K562 (cell line): ENCODE results near the gene EDEM1. TPM values are rescaled to one million over a fixed set of nuclear protein-coding genes. Genes with fewer than 3 reads are reported as not detected.

Source experiments
- ATAC-seq: fragments of 200-7000 bp; cut with Tn5 transposase; 3 replicates; pipeline ENCODE4 v1.9.1; 2020; ENCODE audit warnings: moderate library complexity
- BruUV-seq: library from RNA; stranded (reverse); fragments of 400-500 nt; replicated peaks from 2 replicates; lab custom pipeline; 2021; lab: Mats Ljungman, UMichigan
- CTCF ChIA-PET: fragments of 300-600 bp; formaldehyde crosslinking; extraction: SDS; loops from one replicate; lab custom pipeline; 2021; ENCODE audit warnings: low intra/inter-chr PET ratio; lab: Yijun Ruan, JAX
- POLR2A ChIA-PET: fragments of 300-600, 350-650 bp; sonication (Branson Sonifier 250); formaldehyde crosslinking; extraction: SDS; loops from one replicate; lab custom pipeline; 2021; ENCODE audit warnings: antibody characterized with exemption, inconsistent platforms; lab: Yijun Ruan, JAX
- DNase-seq, 4 experiments: peaks; one replicate each; pipeline versions ENCODE4 v3.0.0 to v3.0.0-alpha.2; 2011 to 2018; ENCODE audit warnings: low spot score in 3 of 4, mixed read lengths in 3 of 4; ENCODE audit errors: extremely low read depth in 1 of 4
- FAIRE-seq: peaks from 2 replicates; lab custom pipeline; 2011; peaks lifted over from hg19 to GRCh38; lab: Jason Lieb, UNC
- H2AFZ ChIP-seq: 2 replicates; pipeline ENCODE4 v1.6.0; 2011; ENCODE audit warnings: low read depth, low read length, control low read depth, inconsistent platforms
- H3K27ac ChIP-seq: fragments of 200-600 bp; 3 replicates; pipeline ENCODE4 v1.8.0; 2011; ENCODE audit warnings: low read depth, mild to moderate bottlenecking, control low read depth, inconsistent platforms, low read length, moderate library complexity, mixed read lengths; ENCODE audit errors: extremely low read depth
- H3K27me3 ChIP-seq, 2 experiments: fragments of 300-600 bp in 1 of 2; 2 replicates in 1 of 2; 3 replicates in 1 of 2; pipeline versions ENCODE4 v1.6.0 to v1.8.0; 2011; ENCODE audit warnings: inconsistent platforms in 2 of 2, low read length in 2 of 2, mild to moderate bottlenecking in 1 of 2, mixed read lengths in 1 of 2, moderate library complexity in 1 of 2; ENCODE audit not compliant: control insufficient read depth in 2 of 2, insufficient read depth in 2 of 2
- H3K36me3 ChIP-seq: fragments of 300-600 bp; 3 replicates; pipeline ENCODE4 v1.8.0; 2011; ENCODE audit warnings: mild to moderate bottlenecking, low read length, inconsistent platforms; ENCODE audit not compliant: control insufficient read depth, insufficient read depth
- H3K4me1 ChIP-seq, 2 experiments: fragments of 200-600 bp in 1 of 2; replicated peaks in 1 of 2; 2 replicates in 1 of 2; 3 replicates in 1 of 2; pipeline versions ENCODE4 v1.5.1 to v1.8.0; 2011; ENCODE audit warnings: inconsistent platforms in 2 of 2, low read length in 2 of 2, mild to moderate bottlenecking in 1 of 2, mixed read lengths in 1 of 2, moderate library complexity in 1 of 2; ENCODE audit not compliant: control insufficient read depth in 2 of 2, insufficient read depth in 2 of 2
- H3K4me2 ChIP-seq: 2 replicates; pipeline ENCODE4 v1.6.1; 2011; ENCODE audit warnings: low read length, control low read depth, inconsistent platforms, mixed read lengths; ENCODE audit not compliant: insufficient read depth
- H3K4me3 ChIP-seq: fragments of 200-600 bp; sonication (generic), shearing (Covaris generic); 2 replicates; pipeline ENCODE4 v1.5.1; 2016; ENCODE audit warnings: control low read depth, inconsistent platforms
- H3K79me2 ChIP-seq: fragments of 200-600 bp; 3 replicates; pipeline ENCODE4 v1.8.0; 2011; ENCODE audit warnings: low read length, inconsistent platforms; ENCODE audit not compliant: control insufficient read depth, insufficient read depth
- H3K9ac ChIP-seq, 2 experiments: 2 replicates each; pipeline versions ENCODE4 v1.6.0 to v1.6.1; 2011; ENCODE audit warnings: low read depth in 2 of 2, low read length in 2 of 2, control low read depth in 1 of 2, inconsistent platforms in 1 of 2, mild to moderate bottlenecking in 1 of 2, mixed read lengths in 1 of 2; ENCODE audit not compliant: insufficient read depth in 1 of 2
- H3K9me1 ChIP-seq: one replicate; pipeline ENCODE4 v1.6.0; 2011; ENCODE audit warnings: inconsistent platforms, mild to moderate bottlenecking, low read length, moderate library complexity; ENCODE audit not compliant: control insufficient read depth, insufficient read depth
- H3K9me3 ChIP-seq: replicated peaks from 2 replicates; pipeline ENCODE4 v1.5.1; 2011; ENCODE audit warnings: low read depth, low read length, inconsistent platforms; ENCODE audit not compliant: control insufficient read depth, insufficient read depth
- H4K20me1 ChIP-seq: replicated peaks from 2 replicates; pipeline ENCODE4 v1.6.1; 2011; ENCODE audit warnings: low read length, inconsistent platforms, mixed read lengths; ENCODE audit not compliant: control insufficient read depth, insufficient read depth
- ARID1B ChIP-seq: fragments of 450-650 bp; IDR thresholded peaks from 2 replicates; pipeline ENCODE4 v1.6.1; 2016; ENCODE audit warnings: antibody characterized with exemption, mild to moderate bottlenecking, inconsistent platforms
- KDM1A ChIP-seq, 2 experiments: fragments of 450-650 bp; IDR thresholded peaks; 2 replicates each; pipeline ENCODE4 v1.6.1; 2016; ENCODE audit warnings: mild to moderate bottlenecking in 2 of 2
- RCOR1 ChIP-seq, 2 experiments: IDR thresholded peaks; 2 replicates each; pipeline ENCODE4 v1.6.1; 2012; ENCODE audit warnings: low read depth in 2 of 2, low read length in 2 of 2, borderline replicate concordance in 1 of 2, improper control_type of control experiment in 1 of 2
- TCF3 ChIP-seq: sonication (generic); formaldehyde crosslinking; IDR thresholded peaks from 2 replicates; pipeline ENCODE4 v1.4.0; 2020; ENCODE audit warnings: mild to moderate bottlenecking, missing genetic modification reagents
- WGBS: fragments of 100-300 bp; shearing (Covaris generic); methylation state at CpG from one replicate; pipeline ENCODE4 v1.1.6; 2016; ENCODE audit warnings: low coverage, mixed read lengths; ENCODE audit not compliant: insufficient coverage; ENCODE audit errors: missing lambda C conversion rate; 5-methylcytosine and 5-hydroxymethylcytosine counted together
- in situ Hi-C: fragments of 300-500 bp; cut with MboI; formaldehyde crosslinking; loops from 4 replicates; pipeline ENCODE4 v1.15.0; 2018; ENCODE audit warnings: inconsistent platforms, mixed read lengths
- intact Hi-C: fragments of 100-400 bp; cut with micrococcal nuclease; formaldehyde crosslinking; loops from 2 replicates; pipeline ENCODE4 v1.14.2; 2022
- polyA plus RNA-seq, 8 experiments: library from polyadenylated mRNA; depleted of rRNA in 4 of 8; stranded (reverse) in 5 of 8; unstranded in 3 of 8; fragments of >200 nt; fragmentation: Nextera tagmentation in 2 of 8; fragmentation: Illumina TruSeq in 1 of 8; extraction: Ambion mirVana in 2 of 8; extraction: Trizol in 1 of 8; gene quantifications; 2 replicates each; pipeline versions ENCODE4 v1.2.1 to v1.2.3, GENCODE V29; 2011 to 2014; ENCODE audit warnings: inconsistent platforms in 1 of 8, missing spikeins in 1 of 8
- total RNA-seq, 7 experiments: library from RNA; depleted of rRNA in 6 of 7; stranded (reverse); fragments of >200 nt in 6 of 7; fragmentation: Illumina TruSeq in 2 of 7; extraction: Trizol in 2 of 7; gene quantifications; 2 replicates each; pipeline versions ENCODE4 v1.2.1 to v1.2.3, GENCODE V29; 2011 to 2021; ENCODE audit warnings: low replicate concordance in 1 of 7
- TF ChIP-seq, protein P1 (sequence below), 2 experiments: fragments of 250-450 bp in 1 of 2; fragments of 450-650 bp in 1 of 2; sonication (Bioruptor Pico) in 1 of 2; IDR thresholded peaks; 2 replicates each; pipeline versions ENCODE4 v1.6.1 to v1.8.0; 2016 to 2021; ENCODE audit warnings: mild to moderate bottlenecking in 2 of 2, moderate library complexity in 2 of 2, missing compliant biosample characterization in 1 of 2, missing genetic modification characterization in 1 of 2
- TF ChIP-seq, protein P2 (sequence below): fragments of 250-450 bp; sonication (Bioruptor Pico); IDR thresholded peaks from 2 replicates; pipeline ENCODE4 v1.5.0; 2020; ENCODE audit warnings: mild to moderate bottlenecking
- TF ChIP-seq, protein P3 (sequence below), 2 experiments: fragments of 450-650 bp; IDR thresholded peaks; 2 replicates each; pipeline ENCODE4 v1.6.1; 2016
- TF ChIP-seq, protein P4 (sequence below): fragments of 250-450 bp; sonication (Bioruptor Pico); IDR thresholded peaks from 2 replicates; pipeline ENCODE4 v1.5.0; 2022; ENCODE audit warnings: mild to moderate bottlenecking
- TF ChIP-seq, protein P5 (sequence below): IDR thresholded peaks from 2 replicates; pipeline ENCODE4 v1.6.1; 2012; ENCODE audit warnings: low read depth, low read length, improper control_type of control experiment, borderline replicate concordance

Gene EDEM1
- total and polyA plus RNA-seq, 9 of the 15 experiments (the other 6 are each of a cell fraction or from before 2014, with no cell fraction given): 6.2 to 36.7 (median 14.3) TPM

DNA sequence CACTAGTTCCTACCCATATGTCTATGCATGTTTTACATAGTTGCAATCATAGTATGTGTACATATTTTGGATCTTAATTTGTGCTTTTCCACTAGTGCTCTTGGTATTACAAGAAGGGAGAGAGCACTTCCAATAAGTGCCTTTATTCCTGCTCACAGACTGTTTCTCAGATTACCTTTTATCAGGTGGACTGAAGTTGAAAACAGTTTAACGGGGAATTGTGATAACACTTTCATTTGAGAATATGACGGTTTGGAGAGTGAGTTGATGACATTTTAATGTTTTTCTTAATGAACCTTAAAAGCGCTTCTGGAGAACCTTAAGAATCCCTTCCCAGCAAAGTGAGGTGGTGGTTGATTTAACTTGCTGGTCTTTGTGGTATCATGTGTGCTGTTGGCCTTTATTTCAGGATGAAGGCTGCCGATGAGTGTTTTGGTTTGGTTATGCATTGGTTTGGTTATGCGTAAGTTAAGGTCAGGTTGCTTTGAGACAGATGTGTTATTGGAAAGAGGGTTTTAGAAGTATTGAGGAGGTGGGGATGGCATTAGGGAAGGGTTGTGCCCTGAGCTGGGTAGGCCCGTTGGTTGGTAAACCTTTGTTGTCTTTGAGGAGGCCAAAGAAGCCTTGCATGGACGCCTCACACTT, 2.8 kb downstream of the EDEM1 start:
- FAIRE-seq: no peak
- Histone ChIP-seq H3K4me3 (no peak overlapping the region), H3K4me2 (peak overlapping the region; percentile 60), H3K9me1 (peaks cover 4% of the 10 kb centered on the region), H3K4me1 (peaks cover 21 to 55% of the 10 kb centered on the region in 2 experiments), H2AFZ (no peak overlapping the region), H4K20me1 (peaks cover 19% of the 10 kb centered on the region), H3K27me3 (no peaks in the 10 kb centered on the region), H3K9me3 (no peaks in the 10 kb centered on the region), H3K36me3 (peaks cover 17% of the 10 kb centered on the region; the same call in 1 of the 3 replicates), H3K27ac (no peak overlapping the region), H3K9ac (peak overlapping the region in 1 of 2 experiments; percentile 7; a peak in 1 of 4 replicates), H3K79me2 (peaks cover 69% of the 10 kb centered on the region)
- 45% methylated on average over 7 of the region's 7 CpGs for WGBS
- DNase-seq: no peak
- CTCF ChIA-PET: no interaction called here
- in situ Hi-C loops (no loop called here), intact Hi-C loops (loop anchor here (5.0 kb wide), 1 partner anchor 378 kb away; no protein-coding TSS in a partner anchor)
- ATAC-seq: no peak
- no TSS peak for BruUV-seq
- POLR2A ChIA-PET: interaction anchor here (0.6 kb wide), 1 partner anchor 162 kb away, joined by 3 read pairs; no protein-coding TSS in a partner anchor
- TF ChIP-seq, protein P1, sequence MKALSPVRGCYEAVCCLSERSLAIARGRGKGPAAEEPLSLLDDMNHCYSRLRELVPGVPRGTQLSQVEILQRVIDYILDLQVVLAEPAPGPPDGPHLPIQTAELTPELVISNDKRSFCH (CRISPR knock-in tag; IDR thresholded peaks at IDR 0.05): no peak
- TF ChIP-seq, protein P1 (tag; IDR thresholded peaks at IDR 0.05): peak; percentile 31; the same call in 1 of the 2 replicates
- TF ChIP-seq, protein P2, sequence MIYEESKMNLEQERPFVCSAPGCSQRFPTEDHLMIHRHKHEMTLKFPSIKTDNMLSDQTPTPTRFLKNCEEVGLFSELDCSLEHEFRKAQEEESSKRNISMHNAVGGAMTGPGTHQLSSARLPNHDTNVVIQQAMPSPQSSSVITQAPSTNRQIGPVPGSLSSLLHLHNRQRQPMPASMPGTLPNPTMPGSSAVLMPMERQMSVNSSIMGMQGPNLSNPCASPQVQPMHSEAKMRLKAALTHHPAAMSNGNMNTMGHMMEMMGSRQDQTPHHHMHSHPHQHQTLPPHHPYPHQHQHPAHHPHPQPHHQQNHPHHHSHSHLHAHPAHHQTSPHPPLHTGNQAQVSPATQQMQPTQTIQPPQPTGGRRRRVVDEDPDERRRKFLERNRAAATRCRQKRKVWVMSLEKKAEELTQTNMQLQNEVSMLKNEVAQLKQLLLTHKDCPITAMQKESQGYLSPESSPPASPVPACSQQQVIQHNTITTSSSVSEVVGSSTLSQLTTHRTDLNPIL: no peak
- TF ChIP-seq RCOR1 (IDR thresholded peaks at IDR 0.05; ENCODE audit: borderline replicate concordance in 1 of 2, low read depth in 2 of 2, low read length in 2 of 2) (peak in 1 of 2 experiments; percentile 23; a peak in 1 of 4 replicates), KDM1A (IDR thresholded peaks at IDR 0.05) (0 out of 4 replicates have a peak, but pooled peaks of 1 of the 2 experiments have one; percentile 10), TCF3 (CRISPR knock-in tag) (peak; percentile 49), ARID1B (peak; percentile 56; the same call in 1 of the 2 replicates)
- TF ChIP-seq, protein P3, sequence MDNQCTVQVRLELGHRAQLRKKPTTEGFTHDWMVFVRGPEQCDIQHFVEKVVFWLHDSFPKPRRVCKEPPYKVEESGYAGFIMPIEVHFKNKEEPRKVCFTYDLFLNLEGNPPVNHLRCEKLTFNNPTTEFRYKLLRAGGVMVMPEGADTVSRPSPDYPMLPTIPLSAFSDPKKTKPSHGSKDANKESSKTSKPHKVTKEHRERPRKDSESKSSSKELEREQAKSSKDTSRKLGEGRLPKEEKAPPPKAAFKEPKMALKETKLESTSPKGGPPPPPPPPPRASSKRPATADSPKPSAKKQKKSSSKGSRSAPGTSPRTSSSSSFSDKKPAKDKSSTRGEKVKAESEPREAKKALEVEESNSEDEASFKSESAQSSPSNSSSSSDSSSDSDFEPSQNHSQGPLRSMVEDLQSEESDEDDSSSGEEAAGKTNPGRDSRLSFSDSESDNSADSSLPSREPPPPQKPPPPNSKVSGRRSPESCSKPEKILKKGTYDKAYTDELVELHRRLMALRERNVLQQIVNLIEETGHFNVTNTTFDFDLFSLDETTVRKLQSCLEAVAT (IDR thresholded peaks at IDR 0.05): peak in 1 of 2 experiments; percentile 63; a peak in 1 of 4 replicates
- TF ChIP-seq, protein P4, sequence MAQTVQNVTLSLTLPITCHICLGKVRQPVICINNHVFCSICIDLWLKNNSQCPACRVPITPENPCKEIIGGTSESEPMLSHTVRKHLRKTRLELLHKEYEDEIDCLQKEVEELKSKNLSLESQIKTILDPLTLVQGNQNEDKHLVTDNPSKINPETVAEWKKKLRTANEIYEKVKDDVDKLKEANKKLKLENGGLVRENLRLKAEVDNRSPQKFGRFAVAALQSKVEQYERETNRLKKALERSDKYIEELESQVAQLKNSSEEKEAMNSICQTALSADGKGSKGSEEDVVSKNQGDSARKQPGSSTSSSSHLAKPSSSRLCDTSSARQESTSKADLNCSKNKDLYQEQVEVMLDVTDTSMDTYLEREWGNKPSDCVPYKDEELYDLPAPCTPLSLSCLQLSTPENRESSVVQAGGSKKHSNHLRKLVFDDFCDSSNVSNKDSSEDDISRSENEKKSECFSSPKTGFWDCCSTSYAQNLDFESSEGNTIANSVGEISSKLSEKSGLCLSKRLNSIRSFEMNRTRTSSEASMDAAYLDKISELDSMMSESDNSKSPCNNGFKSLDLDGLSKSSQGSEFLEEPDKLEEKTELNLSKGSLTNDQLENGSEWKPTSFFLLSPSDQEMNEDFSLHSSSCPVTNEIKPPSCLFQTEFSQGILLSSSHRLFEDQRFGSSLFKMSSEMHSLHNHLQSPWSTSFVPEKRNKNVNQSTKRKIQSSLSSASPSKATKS (CRISPR knock-in tag): no peak
- TF ChIP-seq, protein P5, sequence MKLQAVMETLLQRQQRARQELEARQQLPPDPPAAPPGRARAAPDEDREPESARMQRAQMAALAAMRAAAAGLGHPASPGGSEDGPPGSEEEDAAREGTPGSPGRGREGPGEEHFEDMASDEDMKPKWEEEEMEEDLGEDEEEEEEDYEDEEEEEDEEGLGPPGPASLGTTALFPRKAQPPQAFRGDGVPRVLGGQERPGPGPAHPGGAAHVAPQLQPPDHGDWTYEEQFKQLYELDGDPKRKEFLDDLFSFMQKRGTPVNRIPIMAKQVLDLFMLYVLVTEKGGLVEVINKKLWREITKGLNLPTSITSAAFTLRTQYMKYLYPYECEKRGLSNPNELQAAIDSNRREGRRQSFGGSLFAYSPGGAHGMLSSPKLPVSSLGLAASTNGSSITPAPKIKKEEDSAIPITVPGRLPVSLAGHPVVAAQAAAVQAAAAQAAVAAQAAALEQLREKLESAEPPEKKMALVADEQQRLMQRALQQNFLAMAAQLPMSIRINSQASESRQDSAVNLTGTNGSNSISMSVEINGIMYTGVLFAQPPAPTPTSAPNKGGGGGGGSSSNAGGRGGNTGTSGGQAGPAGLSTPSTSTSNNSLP: 0 out of 2 replicates have a peak, but pooled peaks have one; percentile 16
